IMR-90 (cell line): ENCODE data around the gene MRPL19. TPM values are rescaled to one million over a fixed set of nuclear protein-coding genes. Genes with fewer than 3 reads are reported as not detected.

Source experiments
- ATAC-seq: fragments of 200-7000 bp; cut with Tn5 transposase; 2 replicates; pipeline ENCODE4 v1.9.1; 2020; ENCODE audit warnings: low read depth, mild to moderate bottlenecking, moderate library complexity
- BruUV-seq: library from RNA; stranded (reverse); fragments of 400-500 nt; replicated peaks from 2 replicates; lab custom pipeline; 2021; lab: Mats Ljungman, UMichigan
- CTCF ChIA-PET: fragments of 300-600 bp; formaldehyde crosslinking; extraction: SDS; loops from one replicate; lab custom pipeline; 2021; ENCODE audit warnings: antibody characterized with exemption; lab: Yijun Ruan, JAX
- POLR2A ChIA-PET: fragments of 300-600 bp; sonication (Branson Sonifier 250); formaldehyde crosslinking; loops from one replicate; lab custom pipeline; 2022; ENCODE audit warnings: antibody characterized with exemption; ENCODE audit not compliant: unreplicated experiment; lab: Charles Lee
- DNase-seq: peaks from one replicate; pipeline ENCODE4 v3.0.0; 2013
- H2AFZ ChIP-seq: replicated peaks from 2 replicates; pipeline ENCODE3; 2013; ENCODE audit warnings: low read length, mild to moderate bottlenecking; ENCODE audit not compliant: poor library complexity
- H2AK5ac ChIP-seq: 2 replicates; pipeline ENCODE4 v1.6.1; 2013; ENCODE audit warnings: low read depth, low read length, inconsistent platforms
- H2AK9ac ChIP-seq: replicated peaks from 2 replicates; pipeline ENCODE3; 2013; ENCODE audit warnings: mild to moderate bottlenecking, low read depth, low read length, moderate library complexity; ENCODE audit not compliant: poor library complexity
- H2BK120ac ChIP-seq: 2 replicates; pipeline ENCODE4 v1.6.1; 2013; ENCODE audit warnings: low read depth, low read length, inconsistent platforms
- H2BK15ac ChIP-seq: 3 replicates; pipeline ENCODE4 v1.6.1; 2013; ENCODE audit warnings: low read depth, low read length, inconsistent platforms
- H2BK20ac ChIP-seq: 2 replicates; pipeline ENCODE4 v1.6.1; 2013; ENCODE audit warnings: low read depth, mild to moderate bottlenecking, inconsistent platforms, low read length, moderate library complexity
- H2BK5ac ChIP-seq: 2 replicates; pipeline ENCODE4 v1.6.1; 2013; ENCODE audit warnings: mild to moderate bottlenecking, low read depth, low read length, inconsistent platforms; ENCODE audit not compliant: poor library complexity, severe bottlenecking
- H3K14ac ChIP-seq: replicated peaks from 2 replicates; pipeline ENCODE4 v1.6.1; 2013; ENCODE audit warnings: low read depth, low read length, inconsistent platforms
- H3K18ac ChIP-seq: 2 replicates; pipeline ENCODE4 v1.6.1; 2013; ENCODE audit warnings: low read depth, low read length, control low read depth
- H3K23ac ChIP-seq: 2 replicates; pipeline ENCODE4 v1.6.1; 2013; ENCODE audit warnings: low read depth, low read length, inconsistent platforms
- H3K27ac ChIP-seq: 2 replicates; pipeline ENCODE4 v1.5.1; 2013; ENCODE audit warnings: mild to moderate bottlenecking, control low read depth, low read length; ENCODE audit not compliant: insufficient read depth
- H3K27me3 ChIP-seq: 2 replicates; pipeline ENCODE4 v1.6.1; 2013; ENCODE audit warnings: low read length; ENCODE audit not compliant: control insufficient read depth, insufficient read depth
- H3K36me3 ChIP-seq: 2 replicates; pipeline ENCODE4 v1.6.1; 2013; ENCODE audit warnings: low read length, mixed read lengths; ENCODE audit not compliant: control insufficient read depth, insufficient read depth
- H3K4ac ChIP-seq: 2 replicates; pipeline ENCODE4 v1.6.1; 2013; ENCODE audit warnings: low read depth, low read length, inconsistent platforms
- H3K4me1 ChIP-seq: 2 replicates; pipeline ENCODE4 v1.6.1; 2013; ENCODE audit warnings: low read length, mixed read lengths; ENCODE audit not compliant: control insufficient read depth, insufficient read depth
- H3K4me2 ChIP-seq: 2 replicates; pipeline ENCODE4 v1.6.1; 2013; ENCODE audit warnings: low read depth, mild to moderate bottlenecking, control low read depth, low read length, moderate library complexity
- H3K4me3 ChIP-seq: 2 replicates; pipeline ENCODE4 v1.5.1; 2013; ENCODE audit warnings: low read depth, mild to moderate bottlenecking, control low read depth, low read length, moderate library complexity; ENCODE audit not compliant: insufficient read depth
- H3K56ac ChIP-seq: 2 replicates; pipeline ENCODE4 v1.6.1; 2013; ENCODE audit warnings: low read length, inconsistent platforms; ENCODE audit not compliant: insufficient read depth; ENCODE audit errors: extremely low read depth
- H3K79me1 ChIP-seq, 2 experiments: 2 replicates each; pipeline ENCODE4 v1.6.1; 2013; ENCODE audit warnings: low read length in 2 of 2, inconsistent platforms in 1 of 2, low read depth in 1 of 2
- H3K9ac ChIP-seq: 2 replicates; pipeline ENCODE4 v1.6.1; 2013; ENCODE audit warnings: low read depth, low read length, control low read depth
- H3K9me1 ChIP-seq: 2 replicates; pipeline ENCODE4 v1.6.1; 2013; ENCODE audit warnings: low read length, inconsistent platforms; ENCODE audit not compliant: insufficient read depth
- H3K9me3 ChIP-seq: 2 replicates; pipeline ENCODE4 v1.6.1; 2013; ENCODE audit warnings: low read length; ENCODE audit not compliant: control insufficient read depth, insufficient read depth
- H4K20me1 ChIP-seq: 2 replicates; pipeline ENCODE4 v1.6.1; 2013; ENCODE audit warnings: low read length, inconsistent platforms; ENCODE audit not compliant: insufficient read depth
- H4K5ac ChIP-seq: 2 replicates; pipeline ENCODE4 v1.6.1; 2013; ENCODE audit warnings: mild to moderate bottlenecking, low read depth, low read length, control low read depth
- H4K8ac ChIP-seq, 2 experiments: 2 replicates each; pipeline ENCODE4 v1.6.1; 2013; ENCODE audit warnings: low read depth in 2 of 2, low read length in 2 of 2, control low read depth in 1 of 2, inconsistent platforms in 1 of 2
- H4K91ac ChIP-seq: 2 replicates; pipeline ENCODE4 v1.6.1; 2013; ENCODE audit warnings: low read depth, low read length, inconsistent platforms; ENCODE audit not compliant: insufficient read depth
- BHLHE40 ChIP-seq: fragments of 150-350 bp; IDR thresholded peaks from 2 replicates; pipeline ENCODE4 v1.6.1; 2016; ENCODE audit warnings: mild to moderate bottlenecking, low read depth, low read length
- CEBPB ChIP-seq: IDR thresholded peaks from 2 replicates; pipeline ENCODE4 v1.6.1; 2012; ENCODE audit warnings: low read depth, low read length, improper control_type of control experiment
- CHD1 ChIP-seq: IDR thresholded peaks from 2 replicates; pipeline ENCODE4 v1.6.1; 2012; ENCODE audit warnings: low read depth, low read length, improper control_type of control experiment
- MAFK ChIP-seq: IDR thresholded peaks from 2 replicates; pipeline ENCODE4 v1.6.1; 2012; ENCODE audit warnings: low read depth, low read length, improper control_type of control experiment
- MAZ ChIP-seq: IDR thresholded peaks from 2 replicates; pipeline ENCODE4 v1.6.1; 2012; ENCODE audit warnings: low read depth, mild to moderate bottlenecking, low read length, improper control_type of control experiment, moderate library complexity, borderline replicate concordance
- NFE2L2 ChIP-seq: fragments of 150-350 bp; IDR thresholded peaks from 2 replicates; pipeline ENCODE4 v1.6.1; 2016; ENCODE audit warnings: low read depth, mild to moderate bottlenecking, low read length
- POLR2A ChIP-seq: IDR thresholded peaks from 2 replicates; pipeline ENCODE4 v1.6.1; 2012; ENCODE audit warnings: mild to moderate bottlenecking, low read depth, low read length
- RAD21 ChIP-seq: IDR thresholded peaks from 2 replicates; pipeline ENCODE4 v1.6.1; 2012; ENCODE audit warnings: low read length, improper control_type of control experiment
- RCOR1 ChIP-seq: IDR thresholded peaks from 2 replicates; pipeline ENCODE4 v1.6.1; 2012; ENCODE audit warnings: mild to moderate bottlenecking, low read length, improper control_type of control experiment; ENCODE audit not compliant: insufficient replicate concordance
- SMC3 ChIP-seq: fragments of 150-350 bp; IDR thresholded peaks from 2 replicates; pipeline ENCODE4 v1.6.1; 2016; ENCODE audit warnings: low read depth, mild to moderate bottlenecking, antibody characterized with exemption, low read length, moderate library complexity
- WGBS, 2 experiments: methylation state at CpG; one replicate each; pipeline versions ENCODE4 v1.1.5 to v1.1.7; 2013; ENCODE audit warnings: missing lambda C conversion rate in 2 of 2; ENCODE audit not compliant: insufficient read length in 1 of 2; ENCODE audit errors: extremely low coverage in 2 of 2; 5-methylcytosine and 5-hydroxymethylcytosine counted together
- dilution Hi-C: fragments of 300-500 bp; cut with HindIII; formaldehyde crosslinking; loops from one replicate; pipeline ENCODE4 v1.14.3; 2018; ENCODE audit warnings: low sequenced_read_pairs; ENCODE audit not compliant: unreplicated experiment
- in situ Hi-C: fragments of 300-500 bp; cut with MboI; formaldehyde crosslinking; loops from 3 replicates; pipeline ENCODE4 v1.14.3; 2019; ENCODE audit warnings: low sequenced_read_pairs, inconsistent platforms, mixed read lengths
- intact Hi-C: fragments of 100-400 bp; cut with micrococcal nuclease; formaldehyde crosslinking; loops from 2 replicates; pipeline ENCODE4 v1.10.0; 2022
- polyA plus RNA-seq, 3 experiments: library from polyadenylated mRNA; depleted of rRNA; stranded (reverse); fragments of >200 nt; gene quantifications; 2 replicates each; pipeline ENCODE4 v1.2.3, GENCODE V29; 2012; ENCODE audit warnings: low replicate concordance in 1 of 3
- total RNA-seq: library from RNA; depleted of rRNA; stranded (reverse); fragments of >200 nt; gene quantifications from 2 replicates; pipeline ENCODE4 v1.2.3, GENCODE V29; 2012
- TF ChIP-seq, protein P1 (sequence below): fragments of 150-350 bp; IDR thresholded peaks from 2 replicates; pipeline ENCODE4 v1.6.1; 2016; ENCODE audit warnings: low read depth, mild to moderate bottlenecking, low read length, moderate library complexity, borderline replicate concordance
- TF ChIP-seq, protein P2 (sequence below): conservative IDR thresholded peaks from 2 replicates; pipeline ENCODE4 v1.5.1; 2012; ENCODE audit warnings: mild to moderate bottlenecking, low read depth, low read length, improper control_type of control experiment

The MRPL19 gene
- total and polyA plus RNA-seq, 2 of the 4 experiments (the other 2 are of a cell fraction), result 24.8 to 28.5 TPM

DNA sequence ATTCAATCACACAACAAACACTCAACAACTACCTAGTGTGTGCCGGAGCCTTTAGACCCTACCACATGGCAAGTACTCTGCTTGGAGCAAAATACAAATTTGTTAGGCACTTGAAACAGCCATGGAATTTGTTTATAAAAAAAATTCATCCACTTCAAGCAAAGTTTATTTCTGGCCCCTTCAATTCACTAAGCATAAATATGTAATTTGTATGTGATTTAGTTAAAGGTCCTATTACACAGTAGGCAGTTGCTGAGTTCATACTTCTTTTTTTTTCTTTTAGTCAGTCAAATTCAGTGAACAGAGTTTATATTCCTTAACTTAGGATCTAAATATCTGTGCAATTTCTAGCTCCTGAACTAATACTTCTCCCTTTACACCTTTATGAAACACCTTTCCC lies 41.6 kb downstream of the MRPL19 start:
- DNase-seq (no peak), ATAC-seq (peak; percentile 56)
- Histone ChIP-seq H3K79me1 (no peaks in the 10 kb centered on the region), H3K36me3 (peaks cover 4% of the 10 kb centered on the region; the same call in 1 of the 2 replicates), H3K9me3 (no peaks in the 10 kb centered on the region), H3K9me1 (no peaks in the 10 kb centered on the region), H3K4me3 (no peak overlapping the region), H4K91ac (no peak overlapping the region), H3K27ac (no peak overlapping the region), H2BK15ac (no peak overlapping the region), H2BK20ac (no peak overlapping the region), H2AK5ac (no peak overlapping the region), H4K20me1 (no peaks in the 10 kb centered on the region), H3K56ac (no peak overlapping the region), H3K4me2 (no peak overlapping the region), H4K5ac (no peak overlapping the region), H2BK5ac (no peak overlapping the region), H3K4ac (no peak overlapping the region), H3K4me1 (no peaks in the 10 kb centered on the region), H3K9ac (no peak overlapping the region), H2AFZ (no peak overlapping the region), H2AK9ac (no peak overlapping the region), H3K18ac (no peak overlapping the region), H4K8ac (no peak overlapping the region), H3K14ac (no peak overlapping the region), H3K23ac (no peak overlapping the region; the same call in 1 of the 2 replicates), H2BK120ac (no peak overlapping the region), H3K27me3 (no peaks in the 10 kb centered on the region)
- ChIA-PET CTCF (interaction anchor here (2.1 kb wide), 1 partner anchor 47 kb away, joined by 8 read pairs; no protein-coding TSS in a partner anchor), POLR2A (no interaction called here)
- in situ Hi-C loops (no loop called here), intact Hi-C loops (no loop called here), dilution Hi-C loops (no loop called here)
- TF ChIP-seq RAD21, result no peak
- TF ChIP-seq, protein P1, sequence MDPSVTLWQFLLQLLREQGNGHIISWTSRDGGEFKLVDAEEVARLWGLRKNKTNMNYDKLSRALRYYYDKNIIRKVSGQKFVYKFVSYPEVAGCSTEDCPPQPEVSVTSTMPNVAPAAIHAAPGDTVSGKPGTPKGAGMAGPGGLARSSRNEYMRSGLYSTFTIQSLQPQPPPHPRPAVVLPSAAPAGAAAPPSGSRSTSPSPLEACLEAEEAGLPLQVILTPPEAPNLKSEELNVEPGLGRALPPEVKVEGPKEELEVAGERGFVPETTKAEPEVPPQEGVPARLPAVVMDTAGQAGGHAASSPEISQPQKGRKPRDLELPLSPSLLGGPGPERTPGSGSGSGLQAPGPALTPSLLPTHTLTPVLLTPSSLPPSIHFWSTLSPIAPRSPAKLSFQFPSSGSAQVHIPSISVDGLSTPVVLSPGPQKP, result no peak
- TF ChIP-seq CHD1, result no peak
- no peak for TF ChIP-seq NFE2L2
- TF ChIP-seq, protein P2, sequence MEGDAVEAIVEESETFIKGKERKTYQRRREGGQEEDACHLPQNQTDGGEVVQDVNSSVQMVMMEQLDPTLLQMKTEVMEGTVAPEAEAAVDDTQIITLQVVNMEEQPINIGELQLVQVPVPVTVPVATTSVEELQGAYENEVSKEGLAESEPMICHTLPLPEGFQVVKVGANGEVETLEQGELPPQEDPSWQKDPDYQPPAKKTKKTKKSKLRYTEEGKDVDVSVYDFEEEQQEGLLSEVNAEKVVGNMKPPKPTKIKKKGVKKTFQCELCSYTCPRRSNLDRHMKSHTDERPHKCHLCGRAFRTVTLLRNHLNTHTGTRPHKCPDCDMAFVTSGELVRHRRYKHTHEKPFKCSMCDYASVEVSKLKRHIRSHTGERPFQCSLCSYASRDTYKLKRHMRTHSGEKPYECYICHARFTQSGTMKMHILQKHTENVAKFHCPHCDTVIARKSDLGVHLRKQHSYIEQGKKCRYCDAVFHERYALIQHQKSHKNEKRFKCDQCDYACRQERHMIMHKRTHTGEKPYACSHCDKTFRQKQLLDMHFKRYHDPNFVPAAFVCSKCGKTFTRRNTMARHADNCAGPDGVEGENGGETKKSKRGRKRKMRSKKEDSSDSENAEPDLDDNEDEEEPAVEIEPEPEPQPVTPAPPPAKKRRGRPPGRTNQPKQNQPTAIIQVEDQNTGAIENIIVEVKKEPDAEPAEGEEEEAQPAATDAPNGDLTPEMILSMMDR, result no peak
- TF ChIP-seq CEBPB, result no peak
- TF ChIP-seq SMC3, result no peak
- TF ChIP-seq POLR2A, result no peak
- TF ChIP-seq MAZ, result no peak
- TF ChIP-seq MAFK, result no peak
- TF ChIP-seq BHLHE40, result no peak
- TF ChIP-seq RCOR1, result no peak
- BruUV-seq, result no TSS peak
- WGBS, 2 experiments, result no CpG with 5 or more reads among the region's 1 CpG
